Psoas muscle (tissue), 8 donors: ENCODE results near the gene DMXL2. TPM values are rescaled to one million over a fixed set of nuclear protein-coding genes. Genes with fewer than 3 reads are reported as not detected.

Source experiments
- ATAC-seq, 4 donors: fragments of 200-7000 bp; cut with Tn5 transposase; one replicate each; pipeline ENCODE4 v1.9.1; 2020; ENCODE audit warnings: moderate library complexity in 3 of 4, mild to moderate bottlenecking in 2 of 4
- DNase-seq, 2 donors: peaks; one replicate each; pipeline ENCODE4 v3.0.0-alpha.2; 2020
- H3K27ac ChIP-seq: fragments of 200-600 bp; one replicate; pipeline ENCODE4 v1.8.0; 2022
- H3K27me3 ChIP-seq, 3 donors: fragments of 200-600 bp in 1 of 3; one replicate each; pipeline versions ENCODE4 v1.6.1 to v1.8.0; 2013 to 2022; ENCODE audit warnings: low read length in 2 of 3, mild to moderate bottlenecking in 2 of 3, moderate library complexity in 1 of 3; ENCODE audit not compliant: insufficient read depth in 3 of 3
- H3K36me3 ChIP-seq, 2 donors: fragments of 200-600 bp in 1 of 2; one replicate each; pipeline versions ENCODE4 v1.6.1 to v1.8.0; 2013 to 2022; ENCODE audit warnings: low read depth in 1 of 2, mild to moderate bottlenecking in 1 of 2, moderate library complexity in 1 of 2; ENCODE audit not compliant: insufficient read depth in 1 of 2
- H3K4me1 ChIP-seq: fragments of 200-600 bp; one replicate; pipeline ENCODE4 v1.8.0; 2022
- H3K4me3 ChIP-seq: fragments of 200-600 bp; one replicate; pipeline ENCODE4 v1.8.0; 2022; ENCODE audit warnings: mild to moderate bottlenecking
- H3K9me3 ChIP-seq: fragments of 200-600 bp; one replicate; pipeline ENCODE4 v1.8.0; 2022
- CTCF ChIP-seq: fragments of 200-600 bp; IDR thresholded peaks from one replicate; pipeline ENCODE4 v1.8.0; 2022; ENCODE audit warnings: antibody characterized with exemption
- WGBS, 3 donors: extraction: QIAGEN DNeasy Blood & Tissue Kit; methylation state at CpG; one replicate each; pipeline versions ENCODE4 v1.1.6 to v1.1.7; 2013; 5-methylcytosine and 5-hydroxymethylcytosine counted together
- intact Hi-C, 2 donors: fragments of 100-400 bp; cut with DNase I; formaldehyde crosslinking; loops; one replicate each; pipeline versions ENCODE4 v1.11.0 to v1.14.2; 2022
- polyA plus RNA-seq, 3 donors: library from polyadenylated mRNA; stranded (reverse); fragments of 200-250 nt; gene quantifications; one replicate each; pipeline ENCODE4 v1.2.3, GENCODE V29; 2013
- total RNA-seq, 4 donors: library from RNA; stranded (reverse); fragmentation: NEBNext Ultra II Directional in 2 of 4; extraction: Animal tissue kit (Norgen Biotek cat#: 25700) in 2 of 4; gene quantifications; one replicate each; pipeline versions ENCODE4 v1.2.1 to v1.2.4, GENCODE V29; 2021 to 2023
- donor health status: healthy with polysubstance abuse.
- donor health status: DM: no; HTN: no; CAD: no; lungs with moderate emphysema.
- donor health status: Bipolar disorder and iron deficiency.
- donor health status: healthy.
- donor health status: DM: yes; HTN: yes; CAD: no.
- donor health status: DM: no; HTN: no; CAD: no.
- donor health status: DM: no; HTN: no; CAD: no.
- donor health status: DM: yes; HTN: yes; CAD: no.

DMXL2 gene
- total and polyA plus RNA-seq, 7 donors = 1.9 to 8.0 (median 3.1) TPM

GRCh38 chr15:51588966-51589365 lies 33.6 kb downstream of the DMXL2 start:
- WGBS, 3 donors = 86 to 93% (median 87%) methylated on average over 3 of the region's 3 CpGs
- H3K4me1 ChIP-seq = no peaks in the 10 kb centered on the region
- no peak for DNase-seq
- no peaks in the 10 kb centered on the region for H3K36me3 ChIP-seq
- no peak for TF ChIP-seq CTCF
- H3K4me3 ChIP-seq = no peak overlapping the region
- no peak for ATAC-seq
- intact Hi-C loops = no loop called here
- no peak overlapping the region for H3K27ac ChIP-seq
- no peaks in the 10 kb centered on the region for H3K27me3 ChIP-seq
- H3K9me3 ChIP-seq = no peaks in the 10 kb centered on the region

- DNase-seq (no peak), ATAC-seq (no peak)
- intact Hi-C loops = no loop called here
- H3K9me3 ChIP-seq = peaks cover 3% of the 10 kb centered on the region
- H3K4me1 ChIP-seq = no peaks in the 10 kb centered on the region
- WGBS, 3 donors = 86 to 90% (median 90%) methylated on average over 5 of the region's 5 CpGs
- H3K27ac ChIP-seq = no peak overlapping the region
- no peaks in the 10 kb centered on the region for H3K27me3 ChIP-seq
- H3K36me3 ChIP-seq = no peaks in the 10 kb centered on the region
- no peak for TF ChIP-seq CTCF
- no peak overlapping the region for H3K4me3 ChIP-seq
These were observed 36.6 kb downstream of the DMXL2 start for GRCh38 chr15:51585986-51586385.

GRCh38 chr15:51580982-51581381 lies 41.6 kb downstream of the DMXL2 start:
- no peak overlapping the region for H3K27ac ChIP-seq
- DNase-seq = no peak

GRCh38 chr15:51580385-51580784 lies 42.2 kb downstream of the DMXL2 start:
- Histone ChIP-seq H3K4me1 (no peaks in the 10 kb centered on the region), H3K27me3 (no peaks in the 10 kb centered on the region), H3K27ac (no peak overlapping the region), H3K4me3 (no peak overlapping the region), H3K9me3 (peaks cover 3% of the 10 kb centered on the region), H3K36me3 (no peaks in the 10 kb centered on the region)
- ATAC-seq = no peak
- no peak for TF ChIP-seq CTCF
- intact Hi-C loops = no loop called here
- 77 to 90% (median 80%) methylated on average over 2 of the region's 2 CpGs for WGBS, 3 donors
- no peak for DNase-seq

More at GRCh38 chr15:51580982-51581381, 41.6 kb downstream of the DMXL2 start:
- Histone ChIP-seq H3K4me3 (no peak overlapping the region), H3K9me3 (peaks cover 3% of the 10 kb centered on the region), H3K36me3 (no peaks in the 10 kb centered on the region), H3K27me3 (no peaks in the 10 kb centered on the region), H3K4me1 (no peaks in the 10 kb centered on the region)
- intact Hi-C loops = no loop called here
- ATAC-seq = no peak
- 95 to 97% (median 96%) methylated on average over 4 of the region's 4 CpGs for WGBS, 3 donors
- no peak for TF ChIP-seq CTCF

- H3K9me3 ChIP-seq = peaks cover 3% of the 10 kb centered on the region
- intact Hi-C loops = no loop called here
- ATAC-seq = no peak
- H3K27ac ChIP-seq = no peak overlapping the region
- DNase-seq = no peak
- no peaks in the 10 kb centered on the region for H3K36me3 ChIP-seq
- H3K27me3 ChIP-seq = no peaks in the 10 kb centered on the region
- 96 to 99% (median 98%) methylated on average over 2 of the region's 2 CpGs for WGBS, 3 donors
- no peaks in the 10 kb centered on the region for H3K4me1 ChIP-seq
- H3K4me3 ChIP-seq = no peak overlapping the region
- TF ChIP-seq CTCF = no peak
These were observed 43.6 kb downstream of the DMXL2 start for GRCh38 chr15:51579012-51579411.
